ES-I3 (cell line): ENCODE measurements around the gene XPA.

Experiments used
- H3K36me3 ChIP-seq: 2 replicates; pipeline ENCODE4 v1.6.1; 2013; ENCODE audit warnings: mild to moderate bottlenecking, low read length, control low read depth, moderate library complexity; ENCODE audit not compliant: insufficient read depth
- H3K4me1 ChIP-seq: 2 replicates; pipeline ENCODE4 v1.6.1; 2013; ENCODE audit warnings: mild to moderate bottlenecking, control low read depth, low read length; ENCODE audit not compliant: insufficient read depth
- H3K9ac ChIP-seq: 2 replicates; pipeline ENCODE4 v1.6.1; 2013; ENCODE audit warnings: low read depth, mild to moderate bottlenecking, low read length, moderate library complexity
- H3K9me3 ChIP-seq: 2 replicates; pipeline ENCODE4 v1.6.1; 2013; ENCODE audit warnings: mild to moderate bottlenecking, low read length, moderate library complexity; ENCODE audit not compliant: control insufficient read depth, insufficient read depth

XPA gene

GRCh38 chr9:97627624-97628023, 69.5 kb downstream of the XPA start:
- no peak overlapping the region for H3K9ac ChIP-seq
- H3K36me3 ChIP-seq = peaks cover 1% of the 10 kb centered on the region; the same call in 1 of the 2 replicates
- no peaks in the 10 kb centered on the region; the same call in 1 of the 2 replicates for H3K4me1 ChIP-seq
- H3K9me3 ChIP-seq = no peaks in the 10 kb centered on the region

GRCh38 chr9:97625620-97626019, 71.5 kb downstream of the XPA start:
- Histone ChIP-seq H3K4me1 (no peaks in the 10 kb centered on the region; the same call in 1 of the 2 replicates), H3K9ac (no peak overlapping the region), H3K36me3 (peaks cover 3% of the 10 kb centered on the region; the same call in 1 of the 2 replicates)

More at GRCh38 chr9:97625620-97626019, 71.5 kb downstream of the XPA start:
- no peaks in the 10 kb centered on the region for H3K9me3 ChIP-seq
